Heart right ventricle (tissue), 16 donors: ENCODE results near the gene IGF2BP2. TPM values are rescaled to one million over a fixed set of nuclear protein-coding genes. Genes with fewer than 3 reads are reported as not detected.
A peak's percentile ranks its signal among the peaks of the same experiment; 100 is the strongest.

ENCODE experiments used
- ATAC-seq, 8 donors: fragments of 200-7000 bp; cut with Tn5 transposase; one replicate each; pipeline ENCODE4 v1.9.1; 2020; ENCODE audit warnings: mild to moderate bottlenecking in 8 of 8, moderate library complexity in 8 of 8, moderate number of reproducible peaks in 1 of 8
- DNase-seq, 2 donors: peaks; one replicate each; pipeline ENCODE4 v3.0.0-alpha.2; 2020
- H3K27ac ChIP-seq, 10 donors: fragments of 200-600 bp; sonication (generic) in 2 of 10; one replicate each; pipeline versions ENCODE4 v1.5.0 to v1.8.0; 2020 to 2022; ENCODE audit warnings: mild to moderate bottlenecking in 3 of 10
- H3K27me3 ChIP-seq, 7 donors: fragments of 200-600 bp; one replicate each; pipeline ENCODE4 v1.8.0; 2021 to 2022; ENCODE audit warnings: mild to moderate bottlenecking in 2 of 7
- H3K36me3 ChIP-seq, 9 donors: fragments of 200-600 bp; sonication (generic) in 1 of 9; one replicate each; pipeline versions ENCODE4 v1.5.0 to v1.8.0; 2020 to 2022; ENCODE audit warnings: mild to moderate bottlenecking in 2 of 9
- H3K4me1 ChIP-seq, 9 donors: fragments of 200-600 bp; sonication (generic) in 1 of 9; one replicate each; pipeline versions ENCODE4 v1.5.0 to v1.8.0; 2020 to 2022; ENCODE audit warnings: mild to moderate bottlenecking in 4 of 9
- H3K4me3 ChIP-seq, 10 donors: fragments of 200-600 bp; sonication (generic) in 2 of 10; one replicate each; pipeline versions ENCODE4 v1.5.0 to v1.8.0; 2020 to 2022; ENCODE audit warnings: mild to moderate bottlenecking in 7 of 10, moderate library complexity in 2 of 10
- H3K9me3 ChIP-seq, 11 donors: fragments of 200-600 bp in 10 of 11; sonication (generic) in 2 of 11; one replicate each; pipeline versions ENCODE4 v1.5.0 to v1.8.0; 2013 to 2022; ENCODE audit warnings: mild to moderate bottlenecking in 2 of 11, control low read depth in 1 of 11, moderate library complexity in 1 of 11
- WGBS, 2 donors: extraction: QIAGEN DNeasy Blood & Tissue Kit; methylation state at CpG; one replicate each; pipeline ENCODE4 v1.1.7; 2013; ENCODE audit warnings: inconsistent platforms in 1 of 2; 5-methylcytosine and 5-hydroxymethylcytosine counted together
- intact Hi-C, 10 donors: fragments of 100-400 bp; cut with DNase I; formaldehyde crosslinking; loops; one replicate each; pipeline versions ENCODE4 v1.11.1 to v1.14.2; 2022
- polyA plus RNA-seq, 2 donors: library from polyadenylated mRNA; stranded (reverse); fragments of 200-250 nt; gene quantifications; one replicate each; pipeline ENCODE4 v1.2.3, GENCODE V29; 2013
- total RNA-seq, 10 donors: library from RNA; stranded (reverse); fragmentation: NEBNext Ultra II Directional in 3 of 10; extraction: Animal tissue kit (Norgen Biotek cat#: 25700) in 3 of 10; gene quantifications; one replicate each; pipeline versions ENCODE4 v1.2.1 to v1.2.4, GENCODE V29; 2021 to 2023
- TF ChIP-seq, protein P1 (sequence below), 9 donors: fragments of 200-600 bp; sonication (generic) in 2 of 9; IDR thresholded peaks; one replicate each; pipeline versions ENCODE4 v1.5.0 to v1.8.0; 2021 to 2022; ENCODE audit warnings: antibody characterized with exemption in 9 of 9, mild to moderate bottlenecking in 5 of 9, moderate library complexity in 1 of 9
- donor health status: Arrhythmogenic right ventricular cardiomyopathy.
- donor health status: ischemic (EF 13 %, LVEDD 7.1; RV severe dilation, severe dysfunction).
- donor health status: healthy with polysubstance abuse.
- donor health status: DM: no; HTN: yes; CAD: no.
- donor health status: DM: no; HTN: no; CAD: no.
- donor health status: ischemic (EF 25% LVEDD 6.9; RV normal size, moderate dysfunction).
- donor health status: ischemic (EF 25% LVEDD 5.7; RV mildly dilated, moderate dysfunction).
- donor health status: healthy.
- donor health status: DM: yes; HTN: yes; CAD: no.
- donor health status: Ischemic cardiomyopathy.
- donor health status: ischemic (EF 35%, LVEDD 5.7; RV mildly dilated, moderate dysfunction).
- donor health status: nonischemic (EF 11% LVEDD 7.7; RV severe dilation, severe dysfunction).
- donor health status: DM: yes; HTN: yes; CAD: no.
- donor health status: PGD.
- donor health status: ischemic (EF 29% LVEDD 5.4; RV normal size, mild dysfunction).
- donor health status: nonischemic (EF 23%, LVEDD 6.1; RV moderate dilation, normal function).

The IGF2BP2 gene
- total and polyA plus RNA-seq, 12 donors = 9.4 to 17.8 (median 15.4) TPM

DNA sequence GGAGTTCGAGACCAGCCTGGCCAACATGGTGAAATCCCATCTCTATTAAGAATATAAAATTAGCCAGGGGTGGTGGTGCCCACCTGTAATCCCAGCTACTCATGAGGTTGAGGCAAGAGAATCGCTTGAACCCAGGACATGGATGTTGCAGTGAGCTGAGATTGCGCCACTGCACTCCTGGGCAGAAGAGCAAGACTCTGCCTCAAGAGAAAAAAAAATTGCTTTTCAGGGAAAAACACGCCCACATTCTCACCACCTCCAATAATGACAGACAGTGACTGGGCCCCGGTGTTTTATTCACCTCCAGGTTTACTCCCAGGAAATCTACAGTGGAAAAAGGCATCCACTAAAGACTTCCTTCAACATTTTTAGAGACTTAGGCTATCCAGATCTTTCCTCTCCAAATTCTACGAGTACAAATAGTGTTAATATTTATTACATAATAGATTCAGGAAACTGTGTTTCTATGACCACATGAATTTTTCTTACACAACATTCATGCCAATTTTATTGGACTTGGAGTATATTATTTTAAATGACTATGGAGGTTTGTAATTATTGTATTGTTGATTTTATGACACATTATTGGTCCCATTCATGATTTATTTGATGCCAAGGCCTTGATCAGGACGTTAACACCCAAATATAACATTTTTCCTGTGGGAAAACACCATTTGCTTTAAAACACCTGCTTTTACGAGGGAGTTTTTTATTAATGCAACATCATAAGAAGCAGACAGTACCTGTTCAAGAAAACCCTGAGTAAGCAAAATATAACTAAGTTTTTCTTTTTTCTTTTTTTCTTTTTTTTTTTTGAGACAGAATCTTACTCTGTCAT is 26.6 kb downstream of the IGF2BP2 start:
- ATAC-seq = no peak
- no peak for DNase-seq
- H3K27me3 ChIP-seq = no peaks in the 10 kb centered on the region
- H3K36me3 ChIP-seq = no peaks in the 10 kb centered on the region
- H3K4me3 ChIP-seq = no peak overlapping the region
- 78 to 84% methylated on average over 8 of the region's 8 CpGs for WGBS, 2 donors
- peaks cover 0 to 8% (median 0%) of the 10 kb centered on the region in 9 donors for H3K4me1 ChIP-seq
- no peak overlapping the region for H3K27ac ChIP-seq
- intact Hi-C loops = no loop called here
- H3K9me3 ChIP-seq = no peaks in the 10 kb centered on the region
- TF ChIP-seq, protein P1, sequence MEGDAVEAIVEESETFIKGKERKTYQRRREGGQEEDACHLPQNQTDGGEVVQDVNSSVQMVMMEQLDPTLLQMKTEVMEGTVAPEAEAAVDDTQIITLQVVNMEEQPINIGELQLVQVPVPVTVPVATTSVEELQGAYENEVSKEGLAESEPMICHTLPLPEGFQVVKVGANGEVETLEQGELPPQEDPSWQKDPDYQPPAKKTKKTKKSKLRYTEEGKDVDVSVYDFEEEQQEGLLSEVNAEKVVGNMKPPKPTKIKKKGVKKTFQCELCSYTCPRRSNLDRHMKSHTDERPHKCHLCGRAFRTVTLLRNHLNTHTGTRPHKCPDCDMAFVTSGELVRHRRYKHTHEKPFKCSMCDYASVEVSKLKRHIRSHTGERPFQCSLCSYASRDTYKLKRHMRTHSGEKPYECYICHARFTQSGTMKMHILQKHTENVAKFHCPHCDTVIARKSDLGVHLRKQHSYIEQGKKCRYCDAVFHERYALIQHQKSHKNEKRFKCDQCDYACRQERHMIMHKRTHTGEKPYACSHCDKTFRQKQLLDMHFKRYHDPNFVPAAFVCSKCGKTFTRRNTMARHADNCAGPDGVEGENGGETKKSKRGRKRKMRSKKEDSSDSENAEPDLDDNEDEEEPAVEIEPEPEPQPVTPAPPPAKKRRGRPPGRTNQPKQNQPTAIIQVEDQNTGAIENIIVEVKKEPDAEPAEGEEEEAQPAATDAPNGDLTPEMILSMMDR (IDR thresholded peaks at IDR 0.05) = no peak

DNA sequence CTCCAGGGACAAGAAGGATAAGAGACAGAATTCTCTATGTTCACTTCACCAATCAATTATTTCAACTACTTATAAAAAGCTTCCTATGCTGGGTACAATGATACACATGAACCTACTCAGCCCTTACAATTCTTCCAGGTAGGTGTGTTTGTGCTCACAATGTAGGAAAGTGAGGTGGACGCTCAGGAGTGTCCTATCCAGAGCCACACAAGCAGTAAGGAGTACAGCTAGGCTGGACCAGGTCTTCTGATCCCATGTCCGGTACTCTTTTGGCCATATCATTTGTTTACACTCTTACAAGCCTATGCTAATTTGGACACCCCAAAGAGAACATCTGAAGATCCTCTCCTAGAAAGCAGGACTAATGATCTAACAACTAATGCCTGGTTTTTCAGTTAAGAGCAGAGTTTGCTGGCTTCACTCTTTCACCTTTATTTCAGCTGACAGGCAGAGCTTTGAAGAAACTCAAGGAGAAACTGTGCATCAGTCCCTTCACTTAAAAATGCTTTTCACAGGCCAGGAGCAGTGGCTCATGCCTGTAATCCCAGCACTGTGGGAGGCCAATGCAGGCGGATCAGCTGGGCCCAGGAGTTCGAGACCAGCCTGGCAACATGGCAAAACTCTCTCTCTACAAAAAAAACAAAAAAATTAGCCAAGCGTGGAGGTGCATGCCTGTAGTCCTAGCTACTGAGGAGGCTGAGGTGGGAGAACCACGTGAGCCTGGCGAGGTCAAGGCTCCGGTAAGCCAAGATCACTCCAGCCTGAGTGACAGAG is 27.5 kb downstream of the IGF2BP2 start:
- TF ChIP-seq, protein P1 (IDR thresholded peaks at IDR 0.05) = no peak
- H3K27me3 ChIP-seq = no peaks in the 10 kb centered on the region
- WGBS, 2 donors = 69 to 83% methylated on average over 8 of the region's 8 CpGs
- peaks cover 0 to 8% (median 0%) of the 10 kb centered on the region in 9 donors for H3K4me1 ChIP-seq
- no peak overlapping the region for H3K4me3 ChIP-seq
- H3K27ac ChIP-seq = no peak overlapping the region
- no peak for ATAC-seq
- H3K9me3 ChIP-seq = no peaks in the 10 kb centered on the region
- no peaks in the 10 kb centered on the region for H3K36me3 ChIP-seq
- no peak for DNase-seq
- intact Hi-C loops = no loop called here

- DNase-seq = no peak
- intact Hi-C loops = no loop called here
- ATAC-seq = peak in 1 of 8 donors; percentile 35
Observed at GRCh38 chr3:185796431-185797107, 28.3 kb downstream of the IGF2BP2 start.

More at GRCh38 chr3:185796431-185797107, 28.3 kb downstream of the IGF2BP2 start:
- 62 to 66% methylated on average over 7 of the region's 7 CpGs for WGBS, 2 donors
- peaks cover 0 to 8% (median 0%) of the 10 kb centered on the region in 9 donors for H3K4me1 ChIP-seq
- no peaks in the 10 kb centered on the region for H3K36me3 ChIP-seq
- TF ChIP-seq, protein P1 (IDR thresholded peaks at IDR 0.05) = no peak
- no peaks in the 10 kb centered on the region for H3K9me3 ChIP-seq
- no peak overlapping the region for H3K4me3 ChIP-seq
- no peak overlapping the region for H3K27ac ChIP-seq
- no peaks in the 10 kb centered on the region for H3K27me3 ChIP-seq
